ENCODE data around the gene OR8K3. TPM values are rescaled to one million over a fixed set of nuclear protein-coding genes. Genes with fewer than 3 reads are reported as not detected.

OR8K3 gene
- not detected in 2 replicates for total RNA-seq

DNA sequence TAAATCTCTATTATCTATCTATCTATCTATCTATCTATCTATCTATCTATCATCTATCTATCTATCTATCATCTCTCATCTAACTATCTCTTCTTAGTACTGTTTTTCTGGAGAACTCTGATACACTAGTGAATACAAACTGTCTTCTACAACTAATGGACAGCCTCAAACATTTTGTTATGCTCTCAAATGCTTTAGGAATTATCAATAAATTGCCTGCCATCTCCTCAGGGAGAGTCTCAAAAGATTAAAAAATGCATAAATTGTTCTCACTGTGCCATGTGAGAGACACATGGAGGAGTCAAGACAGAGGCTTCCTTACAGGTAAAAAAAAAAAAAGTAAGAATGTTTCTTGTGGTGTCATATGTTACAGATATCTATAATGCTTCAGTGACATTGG is at the start of gene OR8K3:
TSS of gene OR8K3 (plus strand) at position 301 of the 400 bp plus-strand sequence. CDS start 3,163 bp downstream, outside the sequence.
- TF ChIP-seq, protein P1, sequence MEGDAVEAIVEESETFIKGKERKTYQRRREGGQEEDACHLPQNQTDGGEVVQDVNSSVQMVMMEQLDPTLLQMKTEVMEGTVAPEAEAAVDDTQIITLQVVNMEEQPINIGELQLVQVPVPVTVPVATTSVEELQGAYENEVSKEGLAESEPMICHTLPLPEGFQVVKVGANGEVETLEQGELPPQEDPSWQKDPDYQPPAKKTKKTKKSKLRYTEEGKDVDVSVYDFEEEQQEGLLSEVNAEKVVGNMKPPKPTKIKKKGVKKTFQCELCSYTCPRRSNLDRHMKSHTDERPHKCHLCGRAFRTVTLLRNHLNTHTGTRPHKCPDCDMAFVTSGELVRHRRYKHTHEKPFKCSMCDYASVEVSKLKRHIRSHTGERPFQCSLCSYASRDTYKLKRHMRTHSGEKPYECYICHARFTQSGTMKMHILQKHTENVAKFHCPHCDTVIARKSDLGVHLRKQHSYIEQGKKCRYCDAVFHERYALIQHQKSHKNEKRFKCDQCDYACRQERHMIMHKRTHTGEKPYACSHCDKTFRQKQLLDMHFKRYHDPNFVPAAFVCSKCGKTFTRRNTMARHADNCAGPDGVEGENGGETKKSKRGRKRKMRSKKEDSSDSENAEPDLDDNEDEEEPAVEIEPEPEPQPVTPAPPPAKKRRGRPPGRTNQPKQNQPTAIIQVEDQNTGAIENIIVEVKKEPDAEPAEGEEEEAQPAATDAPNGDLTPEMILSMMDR (IDR thresholded peaks at IDR 0.05; ENCODE audit: insufficient read depth, low read length, severe bottlenecking): no peak
- no peak for DNase-seq (ENCODE audit: low read depth)
- H3K27me3 ChIP-seq (ENCODE audit: control insufficient read depth, insufficient read depth, low read length): no peaks in the 10 kb centered on the region
- H3K4me3 ChIP-seq (ENCODE audit: low read depth, low read length): no peak within 1 kb of the TSS
- H3K36me3 ChIP-seq (ENCODE audit: control insufficient read depth, insufficient read depth, low read length): no peaks in the 10 kb centered on the region
- no peak for FAIRE-seq

DNA sequence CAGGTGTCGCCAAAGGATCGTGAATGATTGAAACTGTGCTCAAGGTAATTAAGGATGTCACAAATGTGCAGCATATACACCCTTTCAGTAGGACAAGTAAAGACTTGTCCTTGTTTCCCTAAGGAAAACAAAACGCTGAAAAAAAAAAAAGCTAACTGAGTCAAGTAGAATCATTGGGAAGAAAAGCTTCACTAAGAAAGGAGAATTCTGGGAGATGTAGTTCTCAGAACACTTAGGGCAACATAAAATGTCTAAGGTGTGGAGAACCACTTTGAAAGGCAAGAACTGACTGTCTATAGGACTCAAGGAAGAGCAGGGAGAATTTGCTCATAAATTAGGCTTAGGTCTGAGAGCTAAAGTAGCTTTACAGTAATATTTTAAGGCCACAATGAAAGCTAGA is 43.9 kb upstream of the OR8K3 start:
- TF ChIP-seq, protein P1 (IDR thresholded peaks at IDR 0.05; ENCODE audit: insufficient read depth, low read length, severe bottlenecking): no peak
- DNase-seq (ENCODE audit: low read depth) (peak; percentile 35), FAIRE-seq (no peak)
- H3K4me3 ChIP-seq (ENCODE audit: low read depth, low read length): no peak overlapping the region
- H3K27me3 ChIP-seq (ENCODE audit: control insufficient read depth, insufficient read depth, low read length): no peaks in the 10 kb centered on the region
- no peaks in the 10 kb centered on the region for H3K36me3 ChIP-seq (ENCODE audit: control insufficient read depth, insufficient read depth, low read length)

GRCh38 chr11:56273854-56274253 is 41.1 kb upstream of the OR8K3 start, which contains the start of gene OR5T1:
Gene OR5T1 (plus strand): TSS chr11:56274154. CDS start chr11:56275639, 1,485 bp downstream.
- H3K4me3 ChIP-seq (ENCODE audit: low read depth, low read length): no peak within 1 kb of the TSS
- H3K36me3 ChIP-seq (ENCODE audit: control insufficient read depth, insufficient read depth, low read length): no peaks in the 10 kb centered on the region
- TF ChIP-seq, protein P1 (IDR thresholded peaks at IDR 0.05; ENCODE audit: insufficient read depth, low read length, severe bottlenecking): no peak
- DNase-seq (ENCODE audit: low read depth): no peak
- no peaks in the 10 kb centered on the region for H3K27me3 ChIP-seq (ENCODE audit: control insufficient read depth, insufficient read depth, low read length)
- FAIRE-seq: no peak

- Histone ChIP-seq H3K36me3 (ENCODE audit: control insufficient read depth, insufficient read depth, low read length) (no peaks in the 10 kb centered on the region), H3K4me3 (ENCODE audit: low read depth, low read length) (no peak within 1 kb of the TSS), H3K27me3 (ENCODE audit: control insufficient read depth, insufficient read depth, low read length) (no peaks in the 10 kb centered on the region)
- DNase-seq (ENCODE audit: low read depth) (no peak), FAIRE-seq (no peak)
- TF ChIP-seq, protein P1 (IDR thresholded peaks at IDR 0.05; ENCODE audit: insufficient read depth, low read length, severe bottlenecking): no peak
These were observed 22.8 kb upstream of the OR8K3 start, which contains the start of gene OR8H1 for GRCh38 chr11:56292154-56292553. Gene OR8H1 (minus strand): TSS chr11:56292254. CDS start chr11:56291062, 1,192 bp downstream.

GRCh38 chr11:56296898-56297297 is 18.0 kb upstream of the OR8K3 start:
- Histone ChIP-seq H3K27me3 (ENCODE audit: control insufficient read depth, insufficient read depth, low read length) (no peaks in the 10 kb centered on the region), H3K36me3 (ENCODE audit: control insufficient read depth, insufficient read depth, low read length) (no peaks in the 10 kb centered on the region), H3K4me3 (ENCODE audit: low read depth, low read length) (no peak overlapping the region)
- no peak for FAIRE-seq
- no peak for DNase-seq (ENCODE audit: low read depth)
- TF ChIP-seq, protein P1 (IDR thresholded peaks at IDR 0.05; ENCODE audit: insufficient read depth, low read length, severe bottlenecking): no peak

GRCh38 chr11:56307836-56308235 is 7.1 kb upstream of the OR8K3 start:
- no peaks in the 10 kb centered on the region for H3K27me3 ChIP-seq (ENCODE audit: control insufficient read depth, insufficient read depth, low read length)
- H3K36me3 ChIP-seq (ENCODE audit: control insufficient read depth, insufficient read depth, low read length): no peaks in the 10 kb centered on the region
- TF ChIP-seq, protein P1 (IDR thresholded peaks at IDR 0.05; ENCODE audit: insufficient read depth, low read length, severe bottlenecking): no peak
- DNase-seq (ENCODE audit: low read depth) (no peak), FAIRE-seq (no peak)
- no peak overlapping the region for H3K4me3 ChIP-seq (ENCODE audit: low read depth, low read length)

Data from bronchial epithelial cell (primary cell).